K562 (cell line): ENCODE results near the gene UPF2. TPM values are rescaled to one million over a fixed set of nuclear protein-coding genes. Genes with fewer than 3 reads are reported as not detected.

ENCODE experiments used
- CREBBP ChIP-seq: IDR thresholded peaks from one replicate; pipeline ENCODE4 v1.6.1; 2012; ENCODE audit warnings: low read depth, mild to moderate bottlenecking, control low read depth, inconsistent platforms, low read length
- ELF1 ChIP-seq: fragments of 200-800 bp; sonication (Bioruptor generic); IDR thresholded peaks from 2 replicates; pipeline ENCODE4 v1.6.1; 2016; ENCODE audit warnings: missing genetic modification characterization, missing compliant biosample characterization
- EP300 ChIP-seq: IDR thresholded peaks from 2 replicates; pipeline ENCODE4 v1.6.1; 2012; ENCODE audit warnings: low read length, improper control_type of control experiment
- HDAC8 ChIP-seq: fragments of 450-650 bp; IDR thresholded peaks from 2 replicates; pipeline ENCODE4 v1.6.1; 2016; ENCODE audit warnings: mild to moderate bottlenecking, missing genetic modification characterization, moderate library complexity, missing compliant biosample characterization
- ILF3 ChIP-seq: fragments of 450-650 bp; IDR thresholded peaks from 2 replicates; pipeline ENCODE4 v1.6.1; 2018; ENCODE audit warnings: antibody characterized with exemption, mild to moderate bottlenecking, moderate library complexity, borderline replicate concordance
- POLR2G ChIP-seq: fragments of 200-400 bp; formaldehyde crosslinking; IDR thresholded peaks from 2 replicates; pipeline ENCODE4 v1.6.1; 2017; ENCODE audit warnings: low read depth, mild to moderate bottlenecking, antibody characterized with exemption, low read length, moderate library complexity
- SETDB1 ChIP-seq: IDR thresholded peaks from one replicate; pipeline ENCODE4 v1.6.1; 2012; ENCODE audit warnings: low read length, control low read depth, inconsistent platforms
- SIRT6 ChIP-seq: IDR thresholded peaks from one replicate; pipeline ENCODE4 v1.6.1; 2012; ENCODE audit warnings: low read depth, mild to moderate bottlenecking, control low read depth, inconsistent platforms, low read length, moderate library complexity
- SMARCA5 ChIP-seq: fragments of 450-650 bp; IDR thresholded peaks from 2 replicates; pipeline ENCODE4 v1.6.1; 2016
- SMARCE1 ChIP-seq: fragments of 450-650 bp; IDR thresholded peaks from 2 replicates; pipeline ENCODE4 v1.7.1; 2016; ENCODE audit warnings: mild to moderate bottlenecking
- SRF ChIP-seq, 2 experiments: fragments of 250-450, 450-650 bp in 1 of 2; sonication (Bioruptor Pico) in 1 of 2; sonication (generic) in 1 of 2; formaldehyde crosslinking; IDR thresholded peaks; 2 replicates each; pipeline versions ENCODE4 v1.5.0 to v1.5.1; 2020 to 2022; ENCODE audit warnings: mild to moderate bottlenecking in 1 of 2, missing genetic modification reagents in 1 of 2
- TRIM28 ChIP-seq: fragments of 450-650 bp; IDR thresholded peaks from 2 replicates; pipeline ENCODE4 v1.6.1; 2017
- XRCC4 ChIP-seq: IDR thresholded peaks from one replicate; pipeline ENCODE4 v1.6.1; 2011; ENCODE audit not compliant: insufficient read depth, insufficient read length; ENCODE audit errors: extremely low read depth
- ZBTB8A ChIP-seq: fragments of 450-650 bp; IDR thresholded peaks from 2 replicates; pipeline ENCODE4 v1.6.1; 2018; ENCODE audit warnings: mild to moderate bottlenecking, moderate library complexity; ENCODE audit not compliant: partially characterized antibody
- ZNF124 ChIP-seq: sonication (generic); formaldehyde crosslinking; IDR thresholded peaks from 2 replicates; pipeline ENCODE4 v1.8.1; 2022; ENCODE audit warnings: missing genetic modification reagents
- ZNF263 ChIP-seq: sonication (generic); formaldehyde crosslinking; IDR thresholded peaks from 2 replicates; pipeline ENCODE4 v1.8.0; 2022; ENCODE audit warnings: mild to moderate bottlenecking, missing genetic modification reagents, borderline replicate concordance
- ZNF274 ChIP-seq: IDR thresholded peaks from 2 replicates; pipeline ENCODE4 v1.6.1; 2011; ENCODE audit warnings: low read depth, mild to moderate bottlenecking, low read length, moderate library complexity, borderline replicate concordance
- ZNF57 ChIP-seq: fragments of 450-650 bp; formaldehyde crosslinking; IDR thresholded peaks from 2 replicates; pipeline ENCODE4 v1.4.0; 2020; ENCODE audit warnings: mild to moderate bottlenecking, moderate library complexity
- ZZZ3 ChIP-seq: fragments of 450-650 bp; IDR thresholded peaks from 2 replicates; pipeline ENCODE4 v1.6.1; 2016; ENCODE audit warnings: antibody characterized with exemption, mild to moderate bottlenecking, moderate library complexity
- polyA plus RNA-seq, 8 experiments: library from polyadenylated mRNA; depleted of rRNA in 4 of 8; stranded (reverse) in 5 of 8; unstranded in 3 of 8; fragments of >200 nt; fragmentation: Nextera tagmentation in 2 of 8; fragmentation: Illumina TruSeq in 1 of 8; extraction: Ambion mirVana in 2 of 8; extraction: Trizol in 1 of 8; gene quantifications; 2 replicates each; pipeline versions ENCODE4 v1.2.1 to v1.2.3, GENCODE V29; 2011 to 2014; ENCODE audit warnings: inconsistent platforms in 1 of 8, missing spikeins in 1 of 8
- total RNA-seq, 7 experiments: library from RNA; depleted of rRNA in 6 of 7; stranded (reverse); fragments of >200 nt in 6 of 7; fragmentation: Illumina TruSeq in 2 of 7; extraction: Trizol in 2 of 7; gene quantifications; 2 replicates each; pipeline versions ENCODE4 v1.2.1 to v1.2.3, GENCODE V29; 2011 to 2021; ENCODE audit warnings: low replicate concordance in 1 of 7
- TF ChIP-seq, protein P1 (sequence below): sonication (generic); formaldehyde crosslinking; IDR thresholded peaks from 2 replicates; pipeline ENCODE4 v1.8.0; 2022; ENCODE audit warnings: missing genetic modification reagents, mild to moderate bottlenecking, borderline replicate concordance
- TF ChIP-seq, protein P2 (sequence below): fragments of 450-650 bp; IDR thresholded peaks from 2 replicates; pipeline ENCODE4 v1.6.1; 2017; ENCODE audit warnings: antibody characterized with exemption
- TF ChIP-seq, protein P3 (sequence below): sonication (generic); formaldehyde crosslinking; IDR thresholded peaks from 2 replicates; pipeline ENCODE4 v1.8.1; 2023; ENCODE audit warnings: mild to moderate bottlenecking, missing genetic modification reagents, moderate library complexity
- TF ChIP-seq, protein P4 (sequence below): fragments of 450-650 bp; IDR thresholded peaks from 2 replicates; pipeline ENCODE4 v1.6.1; 2016

UPF2 gene
- total and polyA plus RNA-seq, 9 of the 15 experiments (the other 6 are each of a cell fraction or from before 2014, with no cell fraction given): 13.9 to 37.7 (median 23.7) TPM

DNA sequence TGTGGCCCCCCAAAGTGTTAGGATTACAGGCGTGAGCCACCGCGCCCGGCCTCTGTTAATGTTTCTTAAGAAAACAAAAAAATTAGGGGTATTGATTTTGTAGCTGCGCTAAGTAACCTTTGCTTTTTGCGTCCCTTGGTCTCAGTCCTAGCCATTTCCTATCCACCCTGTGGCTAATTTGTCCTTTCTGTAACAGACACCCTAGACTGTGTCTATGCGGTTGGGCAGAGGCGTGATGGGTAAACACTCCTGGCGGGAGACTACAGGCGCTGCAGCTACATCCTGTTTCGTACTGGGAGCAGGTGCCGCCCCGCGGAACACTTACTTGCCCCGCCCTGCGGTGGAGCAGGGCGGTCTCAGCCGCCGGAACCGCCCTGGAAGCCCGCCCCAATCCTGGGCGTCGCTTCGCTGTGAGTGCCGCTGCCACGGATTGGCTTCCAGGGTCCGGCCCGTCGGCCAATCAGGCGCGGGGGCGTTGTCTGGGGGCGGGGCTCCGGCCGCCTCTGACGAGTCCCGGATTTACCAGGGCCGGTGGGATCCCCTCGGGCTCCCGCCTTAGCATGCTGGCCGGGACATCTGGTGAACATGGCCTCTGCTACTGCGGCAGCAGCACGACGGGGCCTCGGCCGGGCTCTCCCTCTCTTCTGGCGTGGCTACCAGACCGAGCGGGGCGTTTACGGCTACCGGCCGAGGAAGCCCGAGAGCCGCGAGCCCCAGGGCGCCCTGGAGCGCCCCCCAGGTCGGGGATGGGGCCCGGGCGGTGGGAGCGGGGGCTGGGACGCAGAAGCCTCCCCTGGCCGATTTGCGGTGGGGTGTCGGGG lies 26.1 kb upstream of the UPF2 start, which contains the start of gene DHTKD1 (continued):
- TF ChIP-seq, protein P1, sequence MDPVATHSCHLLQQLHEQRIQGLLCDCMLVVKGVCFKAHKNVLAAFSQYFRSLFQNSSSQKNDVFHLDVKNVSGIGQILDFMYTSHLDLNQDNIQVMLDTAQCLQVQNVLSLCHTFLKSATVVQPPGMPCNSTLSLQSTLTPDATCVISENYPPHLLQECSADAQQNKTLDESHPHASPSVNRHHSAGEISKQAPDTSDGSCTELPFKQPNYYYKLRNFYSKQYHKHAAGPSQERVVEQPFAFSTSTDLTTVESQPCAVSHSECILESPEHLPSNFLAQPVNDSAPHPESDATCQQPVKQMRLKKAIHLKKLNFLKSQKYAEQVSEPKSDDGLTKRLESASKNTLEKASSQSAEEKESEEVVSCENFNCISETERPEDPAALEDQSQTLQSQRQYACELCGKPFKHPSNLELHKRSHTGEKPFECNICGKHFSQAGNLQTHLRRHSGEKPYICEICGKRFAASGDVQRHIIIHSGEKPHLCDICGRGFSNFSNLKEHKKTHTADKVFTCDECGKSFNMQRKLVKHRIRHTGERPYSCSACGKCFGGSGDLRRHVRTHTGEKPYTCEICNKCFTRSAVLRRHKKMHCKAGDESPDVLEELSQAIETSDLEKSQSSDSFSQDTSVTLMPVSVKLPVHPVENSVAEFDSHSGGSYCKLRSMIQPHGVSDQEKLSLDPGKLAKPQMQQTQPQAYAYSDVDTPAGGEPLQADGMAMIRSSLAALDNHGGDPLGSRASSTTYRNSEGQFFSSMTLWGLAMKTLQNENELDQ (CRISPR knock-in tag): no peak
- TF ChIP-seq, protein P2, sequence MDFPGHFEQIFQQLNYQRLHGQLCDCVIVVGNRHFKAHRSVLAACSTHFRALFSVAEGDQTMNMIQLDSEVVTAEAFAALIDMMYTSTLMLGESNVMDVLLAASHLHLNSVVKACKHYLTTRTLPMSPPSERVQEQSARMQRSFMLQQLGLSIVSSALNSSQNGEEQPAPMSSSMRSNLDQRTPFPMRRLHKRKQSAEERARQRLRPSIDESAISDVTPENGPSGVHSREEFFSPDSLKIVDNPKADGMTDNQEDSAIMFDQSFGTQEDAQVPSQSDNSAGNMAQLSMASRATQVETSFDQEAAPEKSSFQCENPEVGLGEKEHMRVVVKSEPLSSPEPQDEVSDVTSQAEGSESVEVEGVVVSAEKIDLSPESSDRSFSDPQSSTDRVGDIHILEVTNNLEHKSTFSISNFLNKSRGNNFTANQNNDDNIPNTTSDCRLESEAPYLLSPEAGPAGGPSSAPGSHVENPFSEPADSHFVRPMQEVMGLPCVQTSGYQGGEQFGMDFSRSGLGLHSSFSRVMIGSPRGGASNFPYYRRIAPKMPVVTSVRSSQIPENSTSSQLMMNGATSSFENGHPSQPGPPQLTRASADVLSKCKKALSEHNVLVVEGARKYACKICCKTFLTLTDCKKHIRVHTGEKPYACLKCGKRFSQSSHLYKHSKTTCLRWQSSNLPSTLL: no peak
- TF ChIP-seq SMARCA5 (no peak), ZNF124 (CRISPR knock-in tag) (no peak), ILF3 (no peak), ZBTB8A (no peak), TRIM28 (peak; percentile 82), SETDB1 (no peak), ZNF274 (no peak; the same call in 1 of the 2 replicates), POLR2G (peak; percentile 96), EP300 (peak; percentile 35; the same call in 1 of the 2 replicates), CREBBP (no peak), SMARCE1 (no peak), XRCC4 (no peak), HDAC8 (tag) (no peak), ZZZ3 (no peak), SRF (CRISPR knock-in tag; IDR thresholded peaks at IDR 0.05) (peak in 1 of 2 experiments; percentile 83; a peak in 2 of 4 replicates), ZNF263 (CRISPR knock-in tag) (no peak), ELF1 (tag) (0 out of 2 replicates have a peak, but pooled peaks have one; percentile 49), SIRT6 (no peak), ZNF57 (no peak)
- TF ChIP-seq, protein P3, sequence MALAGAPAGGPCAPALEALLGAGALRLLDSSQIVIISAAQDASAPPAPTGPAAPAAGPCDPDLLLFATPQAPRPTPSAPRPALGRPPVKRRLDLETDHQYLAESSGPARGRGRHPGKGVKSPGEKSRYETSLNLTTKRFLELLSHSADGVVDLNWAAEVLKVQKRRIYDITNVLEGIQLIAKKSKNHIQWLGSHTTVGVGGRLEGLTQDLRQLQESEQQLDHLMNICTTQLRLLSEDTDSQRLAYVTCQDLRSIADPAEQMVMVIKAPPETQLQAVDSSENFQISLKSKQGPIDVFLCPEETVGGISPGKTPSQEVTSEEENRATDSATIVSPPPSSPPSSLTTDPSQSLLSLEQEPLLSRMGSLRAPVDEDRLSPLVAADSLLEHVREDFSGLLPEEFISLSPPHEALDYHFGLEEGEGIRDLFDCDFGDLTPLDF (CRISPR knock-in tag): no peak
- TF ChIP-seq, protein P4, sequence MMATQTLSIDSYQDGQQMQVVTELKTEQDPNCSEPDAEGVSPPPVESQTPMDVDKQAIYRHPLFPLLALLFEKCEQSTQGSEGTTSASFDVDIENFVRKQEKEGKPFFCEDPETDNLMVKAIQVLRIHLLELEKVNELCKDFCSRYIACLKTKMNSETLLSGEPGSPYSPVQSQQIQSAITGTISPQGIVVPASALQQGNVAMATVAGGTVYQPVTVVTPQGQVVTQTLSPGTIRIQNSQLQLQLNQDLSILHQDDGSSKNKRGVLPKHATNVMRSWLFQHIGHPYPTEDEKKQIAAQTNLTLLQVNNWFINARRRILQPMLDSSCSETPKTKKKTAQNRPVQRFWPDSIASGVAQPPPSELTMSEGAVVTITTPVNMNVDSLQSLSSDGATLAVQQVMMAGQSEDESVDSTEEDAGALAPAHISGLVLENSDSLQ: peak; percentile 69
